Measurements from ENCODE around the gene HSD3B2.

HSD3B2 gene

DNA sequence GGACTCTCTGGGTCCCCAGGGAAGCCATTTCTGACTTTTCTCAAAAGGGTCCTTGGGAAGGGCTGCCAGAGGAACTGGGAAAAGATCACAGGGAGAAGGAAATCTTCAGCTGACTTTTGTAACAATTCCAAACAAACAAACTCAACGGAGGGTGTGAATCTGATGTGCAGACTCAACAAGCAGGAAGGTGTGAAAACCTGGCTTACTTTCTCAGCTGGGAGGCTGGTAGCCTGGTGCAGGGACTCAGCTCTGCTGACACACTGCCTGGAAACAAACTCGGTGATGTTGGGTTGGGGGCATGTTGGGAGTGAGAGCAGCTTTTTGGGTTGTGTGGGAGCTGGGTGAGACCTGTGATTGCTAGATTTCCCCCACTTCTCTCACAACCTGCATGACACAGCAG, 10.2 kb upstream of the HSD3B2 start:
- DNase-seq, result no peak

DNA sequence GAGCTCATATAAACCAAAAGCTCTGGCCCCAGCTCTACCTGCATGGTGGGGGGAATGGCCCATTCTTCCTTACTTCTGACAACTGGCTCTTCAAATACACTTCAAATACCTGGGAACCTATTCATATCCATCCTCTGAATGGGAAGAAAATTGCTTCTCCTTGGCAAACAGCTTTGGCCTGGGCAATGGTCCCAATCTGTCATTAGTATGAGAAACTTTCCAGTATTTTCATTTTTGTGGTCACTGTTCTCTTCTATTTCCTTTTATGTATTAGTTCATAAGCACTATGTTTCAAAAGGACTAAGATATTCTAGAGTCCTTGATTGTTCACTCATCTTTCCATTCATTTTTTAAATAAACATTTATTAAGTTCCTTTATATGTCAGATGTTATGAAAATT, 5.2 kb upstream of the HSD3B2 start:
- no peak for DNase-seq

DNA sequence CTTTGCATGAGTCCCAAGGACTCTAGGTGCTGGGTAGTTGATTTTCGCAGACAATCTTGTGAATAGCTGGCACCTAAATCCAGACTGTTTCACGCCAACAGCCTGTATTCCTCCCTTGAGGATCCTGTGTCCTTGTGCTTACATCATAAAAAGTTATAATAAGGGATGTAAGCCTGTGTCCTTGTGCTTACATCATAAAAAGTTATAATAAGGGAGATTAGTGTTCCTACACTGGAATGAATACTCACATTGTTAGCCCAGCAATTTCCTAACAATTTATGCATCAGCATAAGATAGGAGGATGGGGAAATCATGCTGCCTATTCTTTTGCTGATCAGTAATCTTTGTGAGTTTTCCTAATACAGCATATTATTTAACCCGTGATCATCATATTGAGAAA, 4.0 kb upstream of the HSD3B2 start:
- no peak for DNase-seq

DNA sequence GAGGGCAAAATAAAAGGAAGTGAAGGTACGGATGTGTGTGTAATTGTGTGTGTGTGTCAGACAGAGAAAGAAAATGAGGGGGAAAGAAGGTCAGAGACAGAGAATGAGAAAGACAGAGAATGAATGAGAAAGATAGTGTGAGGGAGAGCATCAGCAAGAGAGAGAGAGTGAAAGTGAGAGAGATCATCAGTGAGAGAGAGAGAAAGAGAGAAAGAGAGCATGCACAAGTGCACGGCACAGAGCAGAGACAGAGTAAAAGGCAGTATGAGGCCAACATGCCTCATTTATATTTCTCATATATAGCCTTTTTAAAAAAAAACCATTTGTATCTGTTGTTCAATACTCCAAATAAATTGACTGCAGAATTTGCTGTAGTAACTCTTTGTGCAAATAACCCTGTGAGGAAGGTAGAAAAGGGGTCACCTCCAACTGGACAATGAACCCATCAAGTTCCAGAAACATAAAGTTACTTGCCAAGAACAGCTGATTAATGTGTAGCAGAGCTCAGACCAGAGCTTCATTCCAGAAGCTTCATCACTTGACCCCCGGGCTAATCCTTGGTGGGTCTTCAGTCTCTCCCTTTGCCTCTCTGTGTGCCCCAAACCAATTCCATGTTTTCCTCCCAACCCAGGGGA, 1.2 kb downstream of the HSD3B2 start:
- no peak for DNase-seq

- DNase-seq, result no peak
Measured at GRCh38 chr1:119419109-119419508, 4.2 kb downstream of the HSD3B2 start.

DNA sequence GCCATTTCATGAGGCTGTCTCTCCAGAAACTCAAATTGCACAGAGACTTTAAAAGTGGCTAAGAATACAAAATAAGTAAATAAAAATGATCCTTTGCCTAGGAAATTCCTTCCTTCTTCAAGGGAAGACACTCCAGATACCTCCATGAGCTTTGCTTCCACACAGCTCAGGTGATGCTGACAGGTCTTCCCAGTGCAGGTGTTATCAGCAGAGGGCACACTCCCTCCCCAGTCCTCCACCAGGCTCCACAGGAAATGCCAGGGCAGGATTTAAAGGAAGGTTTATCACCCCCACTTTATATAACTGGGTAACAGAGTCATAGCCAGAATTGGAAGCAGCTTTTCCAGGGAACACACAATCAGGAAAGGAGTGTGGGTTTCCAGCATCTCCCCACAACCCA, 5.7 kb downstream of the HSD3B2 start:
- no peak for DNase-seq

DNA sequence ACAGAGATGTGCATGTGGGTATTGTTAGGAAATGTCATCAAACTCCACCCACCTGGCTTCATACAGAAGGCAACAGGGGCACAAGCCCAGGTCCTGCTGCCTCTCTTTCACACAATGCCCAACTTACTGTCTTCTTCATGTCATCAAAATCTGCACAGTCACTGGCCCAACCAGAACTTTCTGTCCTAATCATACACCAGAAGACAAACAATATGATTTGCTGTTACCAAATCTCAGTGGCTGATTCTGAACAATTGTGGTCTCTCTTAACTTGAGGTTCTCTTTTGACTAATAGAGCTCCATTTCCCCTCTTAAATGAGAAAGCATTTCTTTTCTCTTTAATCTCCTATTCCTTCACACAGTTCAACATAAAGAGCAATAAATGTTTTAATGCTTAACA, 7.7 kb downstream of the HSD3B2 start:
- DNase-seq, result no peak

GRCh38 chr1:119428991-119429390, 14.0 kb downstream of the HSD3B2 start:
- DNase-seq, result no peak

- no peak for DNase-seq
Measured at GRCh38 chr1:119429687-119430086, 14.7 kb downstream of the HSD3B2 start.

GRCh38 chr1:119430486-119430885, 15.5 kb downstream of the HSD3B2 start:
- no peak for DNase-seq

DNA sequence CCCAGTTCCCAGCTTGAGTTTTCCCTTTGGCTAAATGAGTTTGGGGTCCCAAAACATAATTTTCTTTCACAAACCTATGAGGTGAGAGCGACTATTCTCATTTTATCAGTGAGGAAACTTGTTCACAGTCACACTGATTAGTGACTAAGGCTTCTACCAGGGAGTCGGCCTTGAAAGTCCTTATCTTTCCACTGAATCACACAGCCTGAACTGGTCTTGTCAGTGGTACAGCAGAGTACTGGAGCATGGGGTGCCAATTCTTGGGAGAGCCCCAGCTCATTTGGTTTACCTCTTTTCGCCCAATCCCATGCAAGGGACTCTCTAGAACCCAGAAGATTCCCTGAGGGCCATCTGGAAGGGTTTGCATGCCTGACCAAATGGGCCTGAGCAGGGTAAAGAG, 16.9 kb downstream of the HSD3B2 start:
- DNase-seq, result no peak

- no peak for DNase-seq
Measured at GRCh38 chr1:119435052-119435451, 20.1 kb downstream of the HSD3B2 start.

DNA sequence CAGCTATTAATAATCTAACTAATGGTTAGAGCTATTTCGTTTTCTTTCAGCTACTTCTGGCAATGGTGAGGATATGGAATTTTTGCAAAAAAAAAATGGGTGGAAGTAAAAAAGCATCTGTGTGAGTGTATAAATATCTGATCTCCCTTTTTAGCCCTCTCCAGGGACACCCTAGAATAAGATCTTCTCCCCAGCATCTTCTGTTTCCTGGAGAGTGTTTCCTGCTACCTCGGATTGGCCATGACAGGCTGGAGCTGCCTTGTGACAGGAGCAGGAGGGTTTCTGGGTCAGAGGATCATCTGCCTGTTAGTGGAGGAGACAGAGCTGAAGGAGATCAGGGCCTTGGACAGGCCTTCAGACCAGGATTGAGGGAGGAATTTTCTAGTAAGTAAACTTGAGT, 23.8 kb downstream of the HSD3B2 start:
- DNase-seq, result no peak

- DNase-seq, result no peak
Measured at GRCh38 chr1:119440721-119441307, 25.9 kb downstream of the HSD3B2 start.

DNA sequence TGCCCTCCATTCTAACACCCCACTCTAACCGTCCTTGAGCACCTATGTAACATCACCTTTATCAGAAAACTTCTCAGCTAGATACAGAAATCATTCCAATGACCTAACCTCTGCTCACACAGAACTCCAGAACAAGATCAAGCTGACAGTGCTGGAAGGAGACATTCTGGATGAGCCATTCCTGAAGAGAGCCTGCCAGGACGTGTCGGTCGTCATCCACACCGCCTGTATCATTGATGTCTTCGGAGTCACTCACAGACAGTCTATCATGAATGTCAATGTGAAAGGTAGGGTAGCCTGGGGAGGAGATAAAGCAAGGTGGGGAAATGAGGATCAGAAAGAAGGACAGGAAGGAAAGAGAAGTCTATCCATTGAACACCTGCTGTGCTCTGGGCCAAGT, 27.8 kb downstream of the HSD3B2 start:
- no peak for DNase-seq

DNA sequence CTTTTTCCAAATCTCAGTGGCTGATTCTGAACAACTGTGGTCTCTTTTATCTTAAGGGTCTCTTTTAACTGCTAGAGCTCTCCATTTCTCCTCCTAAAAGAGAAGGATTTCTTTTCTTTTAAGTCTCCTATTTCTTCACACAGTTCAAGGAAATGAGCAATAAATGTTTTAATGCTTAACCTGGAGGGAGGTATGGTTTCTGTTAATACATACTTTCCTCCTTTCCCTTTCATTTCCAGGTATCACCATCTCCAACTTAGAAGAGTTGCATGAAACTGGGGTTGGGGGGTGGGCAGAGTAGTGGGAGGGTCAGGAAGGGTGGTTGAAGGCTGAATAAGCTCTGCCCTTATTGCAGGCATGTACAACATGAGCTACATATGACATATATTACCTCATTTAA, 31.4 kb downstream of the HSD3B2 start:
- no peak for DNase-seq

DNA sequence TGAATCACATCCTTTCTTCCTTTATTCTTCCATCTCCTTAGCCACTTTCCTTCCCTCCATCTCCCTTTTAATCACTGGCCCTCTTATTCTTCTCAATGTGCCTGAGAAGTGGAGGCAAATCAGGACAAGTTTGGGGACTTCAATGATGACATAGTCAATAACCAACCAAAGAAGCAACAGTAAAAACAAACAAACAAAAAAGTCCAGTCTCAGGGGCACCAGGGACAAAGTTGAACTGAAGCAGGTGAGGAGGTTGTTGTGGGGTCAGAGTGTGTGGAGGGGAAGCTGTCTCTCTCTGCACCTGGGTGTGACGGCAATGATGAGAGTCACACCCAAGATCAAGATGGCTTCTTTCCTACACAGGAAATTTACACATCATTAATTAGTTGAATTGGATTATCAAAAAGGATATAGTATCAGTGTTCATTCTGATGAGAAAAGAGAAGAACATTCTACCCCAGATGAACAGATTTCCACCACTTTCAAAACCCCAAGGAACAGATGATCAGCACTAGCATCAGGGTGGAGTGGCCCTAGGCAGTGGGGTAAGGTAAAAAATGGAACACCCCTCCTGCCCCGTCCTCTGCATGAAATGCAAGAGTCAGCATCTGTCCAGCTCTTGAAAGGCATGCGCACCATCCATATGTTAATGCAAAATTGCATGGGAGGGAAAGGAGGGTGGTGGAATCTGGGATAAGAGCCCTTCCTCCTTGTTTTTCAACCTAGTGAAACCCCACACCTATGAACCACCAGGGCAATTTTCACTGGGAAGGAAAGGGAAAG, 32.6 kb downstream of the HSD3B2 start:
- DNase-seq, result no peak

GRCh38 chr1:119448127-119448511, 33.2 kb downstream of the HSD3B2 start:
- no peak for DNase-seq

DNA sequence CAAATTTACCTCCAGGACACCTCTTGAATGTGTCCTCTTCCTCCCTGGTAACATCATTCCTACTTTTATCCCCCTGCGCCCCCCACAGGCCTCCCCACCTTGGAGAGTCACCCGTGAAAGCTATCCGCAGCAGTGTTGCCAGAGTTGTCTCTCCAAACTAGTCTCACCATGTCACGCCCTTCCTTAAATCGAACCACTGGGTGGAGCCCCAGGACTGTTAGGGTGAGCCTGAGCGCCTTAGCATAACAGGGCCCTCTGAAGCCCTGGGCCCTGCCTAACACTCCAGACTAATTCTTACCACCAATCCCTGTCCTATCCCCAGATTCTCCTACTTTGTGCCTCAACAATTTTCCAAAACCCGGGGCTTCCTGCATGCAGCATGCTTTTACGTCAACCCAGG, 35.0 kb downstream of the HSD3B2 start:
- DNase-seq, result no peak

- no peak for DNase-seq
Measured at GRCh38 chr1:119451158-119451557, 36.2 kb downstream of the HSD3B2 start.

DNA sequence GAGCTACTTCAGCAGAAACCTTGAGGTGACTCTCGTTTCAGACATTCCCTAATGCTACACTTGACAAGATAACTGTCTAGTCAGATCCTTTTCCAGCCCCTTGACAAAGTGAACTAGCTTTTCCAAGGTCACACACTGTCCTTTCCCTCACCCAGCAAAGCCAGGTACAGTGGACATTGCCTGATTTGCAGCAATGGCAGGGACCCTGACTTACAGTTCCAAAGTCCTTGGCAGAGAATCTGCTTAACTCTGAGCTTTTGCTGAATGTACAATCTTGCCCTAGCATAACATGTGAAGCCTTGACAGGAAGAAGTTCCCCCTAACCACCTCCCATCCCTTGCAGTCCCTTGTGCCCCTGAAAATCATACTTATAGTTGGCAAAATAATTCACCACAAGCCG, 37.1 kb downstream of the HSD3B2 start:
- no peak for DNase-seq

DNA sequence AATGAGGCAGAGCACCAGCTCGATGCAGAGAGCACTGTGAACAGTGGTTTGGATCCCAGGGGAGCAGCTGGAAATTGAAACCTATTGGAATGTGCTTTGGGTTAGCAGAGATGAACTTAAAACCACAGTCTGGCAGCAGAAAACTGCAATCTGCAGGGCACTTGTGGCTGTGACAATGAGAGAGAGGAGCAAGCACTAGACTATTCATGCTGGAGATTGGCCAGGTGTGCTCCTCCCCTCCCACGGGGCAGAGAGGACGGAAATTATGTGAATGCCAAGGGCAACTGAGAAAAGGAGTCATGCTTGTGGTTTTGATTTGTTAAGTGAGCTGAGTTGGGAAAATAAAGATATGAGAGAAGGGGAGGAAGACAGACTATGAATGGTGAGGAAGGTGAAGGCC, 38.1 kb downstream of the HSD3B2 start:
- peak; percentile 30 for DNase-seq

GRCh38 chr1:119462964-119463363, 48.0 kb downstream of the HSD3B2 start:
- DNase-seq, result no peak

GRCh38 chr1:119463569-119463968, 48.6 kb downstream of the HSD3B2 start:
- DNase-seq, result no peak

GRCh38 chr1:119466445-119466844, 51.5 kb downstream of the HSD3B2 start:
- no peak for DNase-seq

Data from NCI-H2107 (cell line).